ENCODE data around the gene SNX24. TPM values are rescaled to one million over a fixed set of nuclear protein-coding genes. Genes with fewer than 3 reads are reported as not detected.
A peak's percentile ranks its signal among the peaks of the same experiment; 100 is the strongest.

The SNX24 gene
- total RNA-seq, 1 donor, result 26.5 TPM

DNA sequence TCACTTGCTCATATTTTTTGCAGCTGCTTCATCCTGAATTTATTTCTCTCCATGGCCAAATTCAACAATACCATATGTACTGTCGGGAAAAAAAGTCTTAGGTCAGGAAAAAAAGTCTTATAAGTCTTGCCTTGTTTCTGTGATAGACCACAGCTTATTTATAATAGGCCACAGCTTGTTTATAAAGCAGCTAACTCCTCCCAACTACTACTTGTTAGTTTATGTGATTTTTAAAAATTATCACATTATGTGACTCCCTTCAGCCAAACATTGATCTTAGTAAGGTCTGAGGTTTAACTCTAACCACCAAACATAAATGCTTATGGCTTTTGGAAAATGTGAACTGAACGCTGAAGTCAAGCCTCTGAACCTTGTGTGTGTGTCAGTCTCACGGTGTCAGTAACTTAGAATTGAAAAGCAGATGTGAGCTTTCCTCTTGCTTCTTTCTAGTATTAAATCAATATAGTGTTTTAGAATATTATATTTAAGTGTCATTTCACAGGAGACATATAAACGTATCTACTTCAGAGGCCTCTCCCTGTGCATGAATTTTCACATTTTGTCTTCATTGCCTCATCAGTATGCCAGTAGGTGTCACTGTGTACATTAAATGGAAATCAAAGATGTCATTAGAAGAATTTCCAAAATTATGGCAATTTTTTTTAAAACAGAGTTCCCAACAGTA is 51.3 kb downstream of the SNX24 start:
- no peak overlapping the region for H3K4me3 ChIP-seq (ENCODE audit: low read depth, low read length)
- peak; percentile 68 for DNase-seq (ENCODE audit: low read depth)
- TF ChIP-seq, protein P1, sequence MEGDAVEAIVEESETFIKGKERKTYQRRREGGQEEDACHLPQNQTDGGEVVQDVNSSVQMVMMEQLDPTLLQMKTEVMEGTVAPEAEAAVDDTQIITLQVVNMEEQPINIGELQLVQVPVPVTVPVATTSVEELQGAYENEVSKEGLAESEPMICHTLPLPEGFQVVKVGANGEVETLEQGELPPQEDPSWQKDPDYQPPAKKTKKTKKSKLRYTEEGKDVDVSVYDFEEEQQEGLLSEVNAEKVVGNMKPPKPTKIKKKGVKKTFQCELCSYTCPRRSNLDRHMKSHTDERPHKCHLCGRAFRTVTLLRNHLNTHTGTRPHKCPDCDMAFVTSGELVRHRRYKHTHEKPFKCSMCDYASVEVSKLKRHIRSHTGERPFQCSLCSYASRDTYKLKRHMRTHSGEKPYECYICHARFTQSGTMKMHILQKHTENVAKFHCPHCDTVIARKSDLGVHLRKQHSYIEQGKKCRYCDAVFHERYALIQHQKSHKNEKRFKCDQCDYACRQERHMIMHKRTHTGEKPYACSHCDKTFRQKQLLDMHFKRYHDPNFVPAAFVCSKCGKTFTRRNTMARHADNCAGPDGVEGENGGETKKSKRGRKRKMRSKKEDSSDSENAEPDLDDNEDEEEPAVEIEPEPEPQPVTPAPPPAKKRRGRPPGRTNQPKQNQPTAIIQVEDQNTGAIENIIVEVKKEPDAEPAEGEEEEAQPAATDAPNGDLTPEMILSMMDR (IDR thresholded peaks at IDR 0.05; ENCODE audit: insufficient read depth, low read length), result peak; percentile 69

DNA sequence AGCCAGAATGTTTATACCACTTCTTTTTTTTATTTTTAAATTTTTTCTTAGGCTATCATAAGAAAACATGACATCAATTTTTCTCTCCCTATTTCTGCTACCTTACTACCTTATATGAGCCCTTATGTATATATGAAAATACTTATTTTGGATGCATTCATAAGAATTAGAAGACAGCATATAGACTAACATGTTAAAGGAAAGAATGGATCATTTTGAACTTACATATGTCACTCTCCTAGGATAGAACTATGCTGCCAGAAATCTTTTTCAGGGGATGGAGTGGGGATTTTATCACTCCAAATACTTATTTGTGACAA is 51.8 kb downstream of the SNX24 start:
- TF ChIP-seq, protein P1 (IDR thresholded peaks at IDR 0.05; ENCODE audit: insufficient read depth, low read length), result no peak
- H3K4me3 ChIP-seq (ENCODE audit: low read depth, low read length), result no peak overlapping the region
- DNase-seq (ENCODE audit: low read depth), result no peak

DNA sequence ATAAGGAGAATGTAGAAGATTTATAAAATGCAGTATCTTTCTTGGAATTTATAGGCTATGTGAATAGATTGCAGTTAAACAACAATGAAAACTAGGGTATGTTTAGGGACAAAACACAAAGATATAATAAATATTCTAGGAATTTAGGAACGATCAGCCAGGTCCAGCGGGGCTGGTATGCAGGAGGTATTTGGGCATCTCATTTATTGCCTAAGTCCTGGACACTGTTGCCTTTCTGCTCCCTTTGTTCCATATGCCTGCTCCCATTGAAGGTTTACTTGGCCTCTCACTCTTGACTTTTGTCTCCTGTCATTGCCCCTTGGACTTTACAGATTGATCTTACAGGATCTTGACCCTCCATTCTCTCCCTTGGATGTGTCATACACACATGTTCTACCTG is 55.9 kb downstream of the SNX24 start:
- TF ChIP-seq, protein P1 (IDR thresholded peaks at IDR 0.05; ENCODE audit: insufficient read depth, low read length), result no peak
- no peak overlapping the region for H3K4me3 ChIP-seq (ENCODE audit: low read depth, low read length)
- no peak for DNase-seq (ENCODE audit: low read depth)

DNA sequence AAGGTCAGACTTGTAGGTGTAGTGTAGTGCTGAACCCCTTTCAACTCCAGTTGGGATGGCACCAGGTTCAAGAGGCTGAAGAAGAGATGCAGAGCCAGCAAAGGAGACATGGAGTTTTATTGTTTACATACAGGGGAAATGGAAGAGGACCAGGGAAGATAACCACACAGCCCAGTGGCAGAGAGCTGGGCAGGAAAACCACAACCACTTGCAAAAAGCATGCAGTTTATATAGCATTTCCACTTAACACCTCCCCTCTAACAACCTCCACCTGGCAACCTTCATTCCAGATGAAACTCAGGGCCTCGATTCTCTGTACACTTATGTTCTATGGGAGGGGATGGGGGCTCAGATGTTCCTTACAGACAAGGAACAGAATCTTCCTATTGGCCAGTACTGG is 56.9 kb downstream of the SNX24 start:
- no peak for DNase-seq (ENCODE audit: low read depth)
- TF ChIP-seq, protein P1 (IDR thresholded peaks at IDR 0.05; ENCODE audit: insufficient read depth, low read length), result no peak
- H3K4me3 ChIP-seq (ENCODE audit: low read depth, low read length), result no peak overlapping the region

DNA sequence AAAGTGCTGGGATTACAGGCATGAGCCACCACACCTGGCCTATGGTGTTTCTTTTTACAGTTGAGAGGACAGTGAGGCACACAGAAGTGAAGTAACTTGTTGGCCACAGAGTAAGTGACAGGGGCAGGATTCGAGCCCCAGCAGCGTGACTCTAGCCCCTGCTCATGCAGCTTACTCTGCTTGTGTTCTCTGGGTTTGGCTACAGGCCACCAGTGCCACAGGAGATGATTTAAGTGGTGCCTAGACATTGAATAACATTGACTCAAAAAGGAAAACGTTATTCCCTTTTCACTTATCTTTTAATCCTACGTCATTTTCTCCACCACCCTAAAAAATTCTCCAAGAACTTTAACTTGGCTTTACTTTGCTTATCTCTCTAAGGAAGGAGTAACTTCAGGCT is 61.4 kb downstream of the SNX24 start:
- TF ChIP-seq, protein P1 (IDR thresholded peaks at IDR 0.05; ENCODE audit: insufficient read depth, low read length), result no peak
- H3K4me3 ChIP-seq (ENCODE audit: low read depth, low read length), result peak overlapping the region; percentile 23

DNA sequence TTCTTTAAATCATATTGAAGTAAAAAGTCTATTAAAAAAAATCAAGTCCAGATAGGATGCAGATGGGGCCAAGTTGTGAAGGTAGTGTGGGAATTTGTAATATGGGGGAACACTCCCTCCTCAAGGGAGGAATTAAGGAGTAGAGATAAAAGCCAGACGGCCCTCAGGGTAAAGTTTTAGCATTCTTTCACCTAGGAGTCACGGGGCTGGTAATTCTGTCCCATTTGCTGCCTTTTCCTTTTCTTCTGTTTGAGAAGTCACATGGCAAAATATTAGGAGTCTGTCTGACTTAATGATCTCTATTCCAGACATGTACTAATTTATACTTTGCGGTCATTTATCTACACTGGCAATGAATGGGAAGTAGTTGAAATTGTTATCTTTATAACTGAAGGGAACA is 61.9 kb downstream of the SNX24 start:
- TF ChIP-seq, protein P1 (IDR thresholded peaks at IDR 0.05; ENCODE audit: insufficient read depth, low read length), result no peak
- DNase-seq (ENCODE audit: low read depth), result peak; percentile 90
- H3K4me3 ChIP-seq (ENCODE audit: low read depth, low read length), result no peak overlapping the region

More for the DNA sequence above, 61.4 kb downstream of the SNX24 start:
- peak; percentile 92 for DNase-seq (ENCODE audit: low read depth)

DNA sequence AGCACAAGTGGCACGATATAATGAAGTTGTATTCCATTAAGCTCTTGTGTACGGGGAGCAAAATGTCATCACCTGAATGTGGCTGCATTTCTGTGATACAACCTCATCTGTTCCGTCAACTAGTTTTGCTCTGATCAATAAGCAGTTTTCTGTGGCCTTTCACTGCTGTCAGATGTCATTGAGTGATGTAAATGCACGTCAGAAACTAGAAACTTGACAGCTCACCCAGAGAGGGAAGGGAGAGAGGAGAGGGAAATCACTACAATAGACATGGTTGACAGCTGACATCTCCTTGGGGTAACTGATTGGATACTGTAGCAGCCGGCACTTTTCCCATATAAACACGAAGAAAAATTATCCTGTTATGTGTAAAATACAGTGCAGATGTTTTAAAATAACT is 62.7 kb downstream of the SNX24 start:
- no peak overlapping the region for H3K4me3 ChIP-seq (ENCODE audit: low read depth, low read length)
- TF ChIP-seq, protein P1 (IDR thresholded peaks at IDR 0.05; ENCODE audit: insufficient read depth, low read length), result no peak
- no peak for DNase-seq (ENCODE audit: low read depth)
